Left lobe of liver (tissue), 2 donors: ENCODE results near the gene GRIP2. TPM values are rescaled to one million over a fixed set of nuclear protein-coding genes. Genes with fewer than 3 reads are reported as not detected.

Source experiments
- ATAC-seq: fragments of 200-7000 bp; cut with Tn5 transposase; one replicate; pipeline ENCODE4 v1.9.1; 2020; ENCODE audit warnings: mild to moderate bottlenecking, moderate library complexity
- DNase-seq: peaks from one replicate; pipeline ENCODE4 v3.0.0-alpha.2; 2020; ENCODE audit warnings: low spot score
- total RNA-seq: library from RNA; stranded (reverse); gene quantifications from one replicate; pipeline ENCODE4 v1.2.1, GENCODE V29; 2021
- donor health status: DM: no; HTN: no; CAD: no; lungs with moderate emphysema.
- donor health status: DM: no; HTN: yes; CAD: no.

GRIP2 gene
- total RNA-seq, 1 donor from 2014 or later, result 0.40 TPM

GRCh38 chr3:14471690-14472089, 68.5 kb downstream of the GRIP2 start:
- ATAC-seq (no peak), DNase-seq (no peak)

- DNase-seq (no peak), ATAC-seq (no peak)
Observed at GRCh38 chr3:14471016-14471415, 69.1 kb downstream of the GRIP2 start.

GRCh38 chr3:14470461-14470860, 69.7 kb downstream of the GRIP2 start:
- ATAC-seq (no peak), DNase-seq (no peak)

- DNase-seq, result no peak
- no peak for ATAC-seq
Observed at GRCh38 chr3:14468621-14468981, 71.5 kb downstream of the GRIP2 start.

GRCh38 chr3:14467814-14468620, 72.1 kb downstream of the GRIP2 start:
- ATAC-seq, result peak; percentile 94
- DNase-seq, result no peak

- no peak for ATAC-seq
- DNase-seq, result no peak
Observed at GRCh38 chr3:14466179-14466903, 73.8 kb downstream of the GRIP2 start.

GRCh38 chr3:14465425-14465824, 74.7 kb downstream of the GRIP2 start:
- ATAC-seq (no peak), DNase-seq (no peak)

GRCh38 chr3:14464521-14464920, 75.6 kb downstream of the GRIP2 start:
- DNase-seq (no peak), ATAC-seq (no peak)

GRCh38 chr3:14464141-14464465, 76.0 kb downstream of the GRIP2 start:
- ATAC-seq, result no peak
- DNase-seq, result no peak

GRCh38 chr3:14463330-14464140, 76.6 kb downstream of the GRIP2 start:
- no peak for DNase-seq
- ATAC-seq, result no peak

- no peak for ATAC-seq
- DNase-seq, result no peak
Observed at GRCh38 chr3:14462738-14463137, 77.4 kb downstream of the GRIP2 start.

- no peak for DNase-seq
- peak; percentile 85 for ATAC-seq
Observed at GRCh38 chr3:14461748-14462324, 78.3 kb downstream of the GRIP2 start.

GRCh38 chr3:14461006-14461747, 79.0 kb downstream of the GRIP2 start:
- ATAC-seq (no peak), DNase-seq (no peak)

- DNase-seq (no peak), ATAC-seq (peak; percentile 59)
Observed at GRCh38 chr3:14460342-14461005, 79.7 kb downstream of the GRIP2 start.

- ATAC-seq (no peak), DNase-seq (no peak)
Observed at GRCh38 chr3:14459787-14460186, 80.4 kb downstream of the GRIP2 start.

GRCh38 chr3:14459384-14459783, 80.8 kb downstream of the GRIP2 start:
- ATAC-seq, result no peak
- no peak for DNase-seq

- DNase-seq (no peak), ATAC-seq (no peak)
Observed at GRCh38 chr3:14458434-14459275, 81.5 kb downstream of the GRIP2 start.

- ATAC-seq (no peak), DNase-seq (no peak)
Observed at GRCh38 chr3:14457999-14458398, 82.1 kb downstream of the GRIP2 start.

GRCh38 chr3:14457481-14457880, 82.7 kb downstream of the GRIP2 start:
- ATAC-seq, result no peak
- DNase-seq, result no peak
